Heart left ventricle (tissue), 13 donors: ENCODE data around the gene VMP1.

Experiments used
- CTCF ChIP-seq, 12 donors: fragments of 200-600 bp; sonication (generic) in 4 of 12; IDR thresholded peaks; one replicate each; pipeline versions ENCODE4 v1.5.0 to v1.8.0; 2018 to 2022; ENCODE audit warnings: antibody characterized with exemption in 12 of 12, mild to moderate bottlenecking in 5 of 12
- POLR2A ChIP-seq, 2 donors: fragments of 450-650 bp; IDR thresholded peaks; one replicate each; pipeline ENCODE4 v1.6.1; 2017; ENCODE audit warnings: antibody characterized with exemption in 2 of 2, mild to moderate bottlenecking in 2 of 2, moderate library complexity in 2 of 2
- donor health status: ischemic (EF 13 %, LVEDD 7.1; RV severe dilation, severe dysfunction).
- donor health status: DM: no; HTN: yes; CAD: no.
- donor health status: DM: no; HTN: no; CAD: no.
- donor health status: ischemic (EF 25% LVEDD 6.9; RV normal size, moderate dysfunction).
- donor health status: ischemic (EF 25% LVEDD 5.7; RV mildly dilated, moderate dysfunction).
- donor health status: ischemic (EF 35%, LVEDD 5.7; RV mildly dilated, moderate dysfunction).
- donor health status: nonischemic (EF 11% LVEDD 7.7; RV severe dilation, severe dysfunction).
- donor health status: DM: yes; HTN: yes; CAD: no.
- donor health status: PGD.
- donor health status: ischemic (EF 29% LVEDD 5.4; RV normal size, mild dysfunction).
- donor health status: nonischemic (EF 23%, LVEDD 6.1; RV moderate dilation, normal function).

GRCh38 chr17:59695945-59696681, 11.3 kb upstream of the VMP1 start:
- no peak for TF ChIP-seq CTCF (IDR thresholded peaks at IDR 0.05)
- no peak for TF ChIP-seq POLR2A (IDR thresholded peaks at IDR 0.05)
